Hepatocyte (in vitro differentiated cells): ENCODE data around the gene RNF115. TPM values are rescaled to one million over a fixed set of nuclear protein-coding genes. Genes with fewer than 3 reads are reported as not detected.

ENCODE experiments used
- DNase-seq: peaks from one replicate; pipeline ENCODE4 v3.0.0-alpha.2; 2016; ENCODE audit warnings: low spot score
- H2AFZ ChIP-seq: fragments of 200-600 bp; sonication (generic); 2 replicates; pipeline ENCODE4 v1.6.0; 2016; ENCODE audit warnings: antibody characterized with exemption, mild to moderate bottlenecking
- H3K27ac ChIP-seq: fragments of 200-600 bp; sonication (generic); 2 replicates; pipeline ENCODE4 v1.5.1; 2016; ENCODE audit warnings: mild to moderate bottlenecking
- H3K27me3 ChIP-seq: fragments of 200-600 bp; sonication (generic); 2 replicates; pipeline ENCODE4 v1.6.1; 2016
- H3K36me3 ChIP-seq: fragments of 200-600 bp; sonication (generic); replicated peaks from 2 replicates; pipeline ENCODE4 v1.5.1; 2016; ENCODE audit warnings: low read depth; ENCODE audit not compliant: insufficient read depth
- H3K4me1 ChIP-seq: fragments of 200-600 bp; sonication (generic); 2 replicates; pipeline ENCODE4 v1.5.1; 2016; ENCODE audit warnings: mild to moderate bottlenecking, moderate library complexity; ENCODE audit not compliant: insufficient read depth
- H3K4me2 ChIP-seq: fragments of 200-600 bp; sonication (generic); 2 replicates; pipeline ENCODE4 v1.6.0; 2016
- H3K4me3 ChIP-seq: fragments of 200-600 bp; sonication (generic); 2 replicates; pipeline ENCODE4 v1.5.1; 2016; ENCODE audit warnings: mild to moderate bottlenecking
- H3K79me2 ChIP-seq: fragments of 200-600 bp; sonication (generic); 2 replicates; pipeline ENCODE4 v1.6.0; 2017; ENCODE audit warnings: mild to moderate bottlenecking
- H3K9me2 ChIP-seq: fragments of 200-600 bp; sonication (generic); replicated peaks from 2 replicates; pipeline ENCODE4 v1.6.0; 2017; ENCODE audit warnings: mild to moderate bottlenecking; ENCODE audit not compliant: insufficient read depth
- H3K9me3 ChIP-seq: fragments of 200-600 bp; sonication (generic); 2 replicates; pipeline ENCODE4 v1.5.1; 2016; ENCODE audit warnings: low read depth, mild to moderate bottlenecking
- H4K20me1 ChIP-seq: fragments of 200-600 bp; sonication (generic); 2 replicates; pipeline ENCODE4 v1.6.0; 2016; ENCODE audit warnings: mild to moderate bottlenecking; ENCODE audit not compliant: insufficient read depth, poor library complexity, severe bottlenecking
- EZH2 ChIP-seq: fragments of 200-600 bp; sonication (generic); IDR thresholded peaks from 2 replicates; pipeline ENCODE4 v1.6.1; 2016; ENCODE audit warnings: antibody characterized with exemption, mild to moderate bottlenecking, borderline replicate concordance
- EZH2phosphoT487 ChIP-seq: fragments of 200-600 bp; sonication (generic); IDR thresholded peaks from one replicate; pipeline ENCODE4 v1.6.1; 2018; ENCODE audit warnings: antibody characterized with exemption, mild to moderate bottlenecking, low read depth, moderate library complexity; ENCODE audit not compliant: unreplicated experiment, severe bottlenecking
- WGBS: methylation state at CpG from one replicate; pipeline ENCODE4 v1.1.6; 2016; ENCODE audit warnings: low lambda C conversion rate; ENCODE audit errors: missing lambda C conversion rate; 5-methylcytosine and 5-hydroxymethylcytosine counted together
- polyA plus RNA-seq: library from polyadenylated mRNA; unstranded; fragments of >200 nt; fragmentation: Nextera tagmentation; extraction: Ambion mirVana; gene quantifications from 2 replicates; pipeline ENCODE4 v1.2.1, GENCODE V29; 2016
- total RNA-seq: library from RNA; depleted of rRNA; stranded (reverse); fragments of >200 nt; gene quantifications from 2 replicates; pipeline ENCODE4 v1.2.3, GENCODE V29; 2014
- TF ChIP-seq, protein P1 (sequence below): fragments of 200-600 bp; sonication (generic); IDR thresholded peaks from 2 replicates; pipeline ENCODE4 v1.5.1; 2016; ENCODE audit warnings: antibody characterized with exemption, mild to moderate bottlenecking; ENCODE audit not compliant: poor library complexity

The RNF115 gene
- total and polyA plus RNA-seq, 2 experiments from 2014 or later: 8.6 to 13.7 TPM

DNA sequence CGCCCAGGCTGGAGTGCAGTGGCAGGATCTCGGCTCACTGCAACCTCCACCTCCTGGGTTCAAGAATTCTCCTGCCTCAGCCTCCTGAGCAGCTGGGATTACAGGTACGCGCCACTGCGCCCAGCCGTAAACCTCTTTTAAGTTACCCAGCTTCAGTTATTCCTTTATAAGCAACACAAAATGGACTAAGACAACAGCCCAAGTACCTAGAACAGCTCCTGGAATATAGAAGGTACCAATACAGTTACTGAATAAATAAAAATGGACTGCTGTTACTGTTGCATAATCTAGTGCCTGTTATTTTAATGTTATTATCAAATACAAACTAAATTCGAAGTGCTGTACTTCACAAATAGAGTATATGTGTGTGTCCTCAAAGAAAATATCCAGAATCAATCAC, 17.1 kb downstream of the RNF115 start:
- H3K79me2 ChIP-seq: peaks cover 74% of the 10 kb centered on the region
- H3K4me1 ChIP-seq: no peaks in the 10 kb centered on the region
- no peak for DNase-seq
- H3K36me3 ChIP-seq: no peaks in the 10 kb centered on the region
- TF ChIP-seq EZH2phosphoT487 (no peak), EZH2 (no peak)
- TF ChIP-seq, protein P1, sequence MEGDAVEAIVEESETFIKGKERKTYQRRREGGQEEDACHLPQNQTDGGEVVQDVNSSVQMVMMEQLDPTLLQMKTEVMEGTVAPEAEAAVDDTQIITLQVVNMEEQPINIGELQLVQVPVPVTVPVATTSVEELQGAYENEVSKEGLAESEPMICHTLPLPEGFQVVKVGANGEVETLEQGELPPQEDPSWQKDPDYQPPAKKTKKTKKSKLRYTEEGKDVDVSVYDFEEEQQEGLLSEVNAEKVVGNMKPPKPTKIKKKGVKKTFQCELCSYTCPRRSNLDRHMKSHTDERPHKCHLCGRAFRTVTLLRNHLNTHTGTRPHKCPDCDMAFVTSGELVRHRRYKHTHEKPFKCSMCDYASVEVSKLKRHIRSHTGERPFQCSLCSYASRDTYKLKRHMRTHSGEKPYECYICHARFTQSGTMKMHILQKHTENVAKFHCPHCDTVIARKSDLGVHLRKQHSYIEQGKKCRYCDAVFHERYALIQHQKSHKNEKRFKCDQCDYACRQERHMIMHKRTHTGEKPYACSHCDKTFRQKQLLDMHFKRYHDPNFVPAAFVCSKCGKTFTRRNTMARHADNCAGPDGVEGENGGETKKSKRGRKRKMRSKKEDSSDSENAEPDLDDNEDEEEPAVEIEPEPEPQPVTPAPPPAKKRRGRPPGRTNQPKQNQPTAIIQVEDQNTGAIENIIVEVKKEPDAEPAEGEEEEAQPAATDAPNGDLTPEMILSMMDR: no peak
- no peaks in the 10 kb centered on the region for H4K20me1 ChIP-seq
- H3K4me2 ChIP-seq: no peak overlapping the region
- no peaks in the 10 kb centered on the region for H3K9me3 ChIP-seq
- H3K27me3 ChIP-seq: no peaks in the 10 kb centered on the region
- no peak overlapping the region for H3K4me3 ChIP-seq
- no peaks in the 10 kb centered on the region for H3K9me2 ChIP-seq
- 97% methylated on average over 7 of the region's 7 CpGs for WGBS
- H2AFZ ChIP-seq: no peak overlapping the region
- H3K27ac ChIP-seq: no peak overlapping the region

DNA sequence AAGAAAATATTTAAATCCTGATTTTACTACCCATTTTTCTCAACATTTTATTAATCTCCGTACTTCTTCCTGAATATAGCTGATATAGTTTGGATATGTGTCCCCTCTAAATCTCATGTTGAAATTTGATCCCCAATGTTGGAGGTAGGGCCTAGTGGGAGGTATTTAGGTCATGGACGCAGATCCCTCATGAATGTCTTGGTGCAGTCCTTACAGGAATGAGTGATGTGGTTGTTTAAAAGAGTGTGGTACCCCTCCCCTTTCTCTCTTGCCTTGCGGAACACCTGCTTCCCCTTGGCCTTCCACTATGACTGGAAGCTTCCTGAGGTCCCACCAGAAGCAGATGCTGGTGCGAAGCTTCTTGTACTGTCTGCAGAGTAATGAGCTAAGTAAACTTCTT, 17.5 kb downstream of the RNF115 start:
- Histone ChIP-seq H3K4me1 (no peaks in the 10 kb centered on the region), H3K27ac (no peak overlapping the region), H3K27me3 (no peaks in the 10 kb centered on the region), H3K79me2 (peaks cover 78% of the 10 kb centered on the region), H3K4me2 (no peak overlapping the region), H3K9me2 (no peaks in the 10 kb centered on the region), H3K4me3 (no peak overlapping the region), H3K9me3 (no peaks in the 10 kb centered on the region), H3K36me3 (no peaks in the 10 kb centered on the region), H4K20me1 (no peaks in the 10 kb centered on the region), H2AFZ (no peak overlapping the region)
- 97% methylated on average over 4 of the region's 4 CpGs for WGBS
- TF ChIP-seq, protein P1: no peak
- no peak for TF ChIP-seq EZH2phosphoT487
- TF ChIP-seq EZH2: no peak
- DNase-seq: no peak

DNA sequence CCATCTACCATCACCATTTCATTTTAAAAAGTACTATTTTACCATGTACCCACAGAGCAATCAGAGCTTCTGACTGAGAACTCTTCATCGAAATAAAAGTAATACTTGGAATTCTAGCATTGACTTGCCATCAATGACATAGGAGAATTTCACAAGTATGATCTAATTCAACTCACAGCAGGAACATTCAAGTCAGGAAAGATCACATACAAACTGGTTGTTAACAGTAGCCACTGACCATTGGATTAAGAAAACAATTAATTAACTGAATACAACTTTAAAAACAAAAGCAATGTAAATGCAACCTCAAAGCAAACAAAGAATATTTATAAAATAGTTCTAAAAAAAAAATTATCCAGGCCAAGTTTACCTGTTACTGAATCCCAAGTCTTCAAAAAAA, 18.8 kb downstream of the RNF115 start:
- no peak overlapping the region for H2AFZ ChIP-seq
- H3K4me3 ChIP-seq: no peak overlapping the region
- WGBS: 91% methylated on average over 1 of the region's 1 CpG
- H3K9me3 ChIP-seq: no peaks in the 10 kb centered on the region
- H3K36me3 ChIP-seq: no peaks in the 10 kb centered on the region
- no peak overlapping the region for H3K4me2 ChIP-seq
- no peak for DNase-seq
- peaks cover 91% of the 10 kb centered on the region for H3K79me2 ChIP-seq
- TF ChIP-seq EZH2phosphoT487 (no peak), EZH2 (no peak)
- TF ChIP-seq, protein P1: no peak
- H3K9me2 ChIP-seq: no peaks in the 10 kb centered on the region
- H4K20me1 ChIP-seq: no peaks in the 10 kb centered on the region
- H3K27me3 ChIP-seq: no peaks in the 10 kb centered on the region
- H3K27ac ChIP-seq: no peak overlapping the region
- no peaks in the 10 kb centered on the region for H3K4me1 ChIP-seq
